B cell (primary cell): ENCODE data around the gene IL13RA1.

Experiments
- EZH2 ChIP-seq: IDR thresholded peaks from 2 replicates; pipeline ENCODE4 v1.6.1; 2012; ENCODE audit warnings: borderline replicate concordance, low read depth, mild to moderate bottlenecking, moderate library complexity, low read length; ENCODE audit not compliant: insufficient read depth, poor library complexity, severe bottlenecking
- TF ChIP-seq, protein P1 (sequence below): fragments of 200-600 bp; IDR thresholded peaks from one replicate; pipeline ENCODE4 v1.8.0; 2022; ENCODE audit warnings: antibody characterized with exemption, mild to moderate bottlenecking

GRCh38 chrX:118723376-118723775 is 4.0 kb upstream of the IL13RA1 start:
- TF ChIP-seq, protein P1, sequence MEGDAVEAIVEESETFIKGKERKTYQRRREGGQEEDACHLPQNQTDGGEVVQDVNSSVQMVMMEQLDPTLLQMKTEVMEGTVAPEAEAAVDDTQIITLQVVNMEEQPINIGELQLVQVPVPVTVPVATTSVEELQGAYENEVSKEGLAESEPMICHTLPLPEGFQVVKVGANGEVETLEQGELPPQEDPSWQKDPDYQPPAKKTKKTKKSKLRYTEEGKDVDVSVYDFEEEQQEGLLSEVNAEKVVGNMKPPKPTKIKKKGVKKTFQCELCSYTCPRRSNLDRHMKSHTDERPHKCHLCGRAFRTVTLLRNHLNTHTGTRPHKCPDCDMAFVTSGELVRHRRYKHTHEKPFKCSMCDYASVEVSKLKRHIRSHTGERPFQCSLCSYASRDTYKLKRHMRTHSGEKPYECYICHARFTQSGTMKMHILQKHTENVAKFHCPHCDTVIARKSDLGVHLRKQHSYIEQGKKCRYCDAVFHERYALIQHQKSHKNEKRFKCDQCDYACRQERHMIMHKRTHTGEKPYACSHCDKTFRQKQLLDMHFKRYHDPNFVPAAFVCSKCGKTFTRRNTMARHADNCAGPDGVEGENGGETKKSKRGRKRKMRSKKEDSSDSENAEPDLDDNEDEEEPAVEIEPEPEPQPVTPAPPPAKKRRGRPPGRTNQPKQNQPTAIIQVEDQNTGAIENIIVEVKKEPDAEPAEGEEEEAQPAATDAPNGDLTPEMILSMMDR, result no peak
- no peak for TF ChIP-seq EZH2
